Stimulated activated CD8-positive, alpha-beta memory T cell treated with anti-CD3 and anti-CD28 coated beads, Interleukin-15, amount 100 ng/mL, for 1 hour (primary cell): Measurements from ENCODE around the gene WDR41.

Experiments
- DNase-seq: peaks from one replicate; pipeline ENCODE4 v3.0.0-alpha.2; 2020; ENCODE audit warnings: low read depth

WDR41 gene

GRCh38 chr5:77444356-77444755 is 47.8 kb downstream of the WDR41 start:
- DNase-seq, result no peak

GRCh38 chr5:77443670-77444069 is 48.4 kb downstream of the WDR41 start:
- no peak for DNase-seq

DNA sequence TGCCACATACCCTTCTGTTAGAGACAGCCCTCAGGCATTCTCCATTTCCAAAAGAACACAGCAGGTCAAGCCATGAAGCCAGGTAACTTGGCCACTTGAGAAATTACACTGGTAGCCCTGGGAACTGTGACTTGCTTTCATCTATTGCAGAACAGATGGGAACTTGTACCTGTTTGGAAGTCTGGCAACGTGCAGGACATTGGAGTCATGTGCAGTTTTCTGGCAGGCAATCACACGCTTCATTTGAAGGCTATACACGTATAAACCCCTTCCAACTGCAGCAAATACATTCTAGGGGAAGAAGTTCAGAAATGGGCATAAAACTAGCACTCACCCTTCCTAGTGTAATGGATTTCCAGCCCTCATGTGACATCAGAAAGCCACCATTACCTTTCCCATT is 54.0 kb downstream of the WDR41 start:
- no peak for DNase-seq

DNA sequence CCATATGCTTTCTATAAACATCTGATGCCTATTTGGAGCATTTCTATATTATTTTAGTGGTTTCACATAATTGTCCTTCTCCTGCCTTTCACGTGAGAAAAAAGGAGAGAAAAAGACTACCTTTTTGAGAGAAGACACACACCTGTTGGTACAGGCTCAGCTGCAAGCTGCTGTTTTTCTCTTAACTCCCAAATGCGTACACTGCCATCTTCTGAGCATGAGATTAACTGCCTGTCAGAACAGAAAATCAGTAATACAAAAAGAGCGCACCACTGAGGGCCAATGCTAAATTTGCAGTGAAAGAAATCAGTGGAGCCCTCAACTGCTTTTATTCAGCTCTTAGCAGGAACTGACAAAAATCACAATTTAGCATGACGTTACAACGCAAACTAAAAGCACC is 54.9 kb downstream of the WDR41 start:
- DNase-seq, result no peak

GRCh38 chr5:77431719-77432118 is 60.4 kb downstream of the WDR41 start:
- no peak for DNase-seq

GRCh38 chr5:77431286-77431685 is 60.8 kb downstream of the WDR41 start:
- DNase-seq, result no peak

- no peak for DNase-seq
Measured at GRCh38 chr5:77430726-77431125, 61.4 kb downstream of the WDR41 start.

GRCh38 chr5:77428526-77428925 is 63.6 kb downstream of the WDR41 start:
- no peak for DNase-seq

GRCh38 chr5:77427998-77428397 is 64.1 kb downstream of the WDR41 start:
- DNase-seq, result no peak

GRCh38 chr5:77426670-77427069 is 65.4 kb downstream of the WDR41 start:
- no peak for DNase-seq

- no peak for DNase-seq
Measured at GRCh38 chr5:77425998-77426659, 66.0 kb downstream of the WDR41 start.

DNA sequence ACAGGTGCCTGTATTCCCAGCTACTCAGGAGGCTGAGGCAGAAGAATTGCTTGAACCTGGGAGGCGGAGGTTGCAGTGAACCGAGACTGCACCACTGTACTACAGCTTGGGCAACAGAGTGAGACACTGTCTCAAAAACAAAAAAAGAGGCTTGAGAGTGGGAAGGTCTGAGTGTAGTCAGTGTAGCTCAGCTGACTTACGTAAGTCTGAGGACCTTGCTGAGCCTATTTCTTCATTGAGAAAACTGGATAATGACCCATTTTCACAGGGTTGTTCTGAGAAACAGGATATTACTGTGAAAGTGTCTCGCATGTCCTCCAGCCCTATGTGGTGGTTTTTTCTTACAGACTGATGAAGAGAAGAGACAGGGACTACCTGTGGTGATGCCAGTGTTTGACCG is 66.7 kb downstream of the WDR41 start:
- no peak for DNase-seq

GRCh38 chr5:77424921-77425320 is 67.2 kb downstream of the WDR41 start:
- no peak for DNase-seq

DNA sequence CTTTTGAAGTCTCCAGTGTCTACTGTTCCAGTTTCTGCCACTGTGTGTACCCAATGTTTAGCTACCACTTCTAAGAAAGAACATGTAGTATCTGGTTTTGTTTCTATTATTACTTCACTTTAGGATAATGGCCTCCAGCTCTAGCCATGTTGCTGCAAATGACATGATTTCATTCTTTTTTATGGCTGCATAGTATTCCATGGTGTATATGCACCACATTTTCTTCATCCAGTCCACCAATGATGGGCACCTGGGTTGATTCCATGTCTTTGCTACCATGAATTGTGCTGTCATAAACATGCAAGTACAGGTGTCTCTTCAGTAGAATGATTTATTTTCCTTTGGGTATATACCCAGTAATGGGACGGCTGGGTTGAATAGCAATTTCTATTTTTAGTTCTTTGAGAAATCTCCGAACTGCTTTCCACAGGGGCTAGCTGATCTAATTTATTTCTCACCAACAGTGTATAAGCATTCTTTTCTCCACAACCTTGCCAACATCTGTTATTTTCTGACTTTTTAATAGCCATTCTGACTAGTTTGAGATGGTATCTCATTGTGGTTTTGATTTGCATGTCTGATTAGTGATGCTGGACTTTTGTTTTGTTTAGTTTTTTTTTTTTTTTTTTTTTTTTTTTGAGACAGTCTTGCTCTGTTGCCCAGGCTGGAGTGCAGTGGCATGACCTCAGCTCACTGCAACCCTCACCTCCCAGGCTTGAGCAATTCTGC is 68.9 kb downstream of the WDR41 start:
- no peak for DNase-seq

DNA sequence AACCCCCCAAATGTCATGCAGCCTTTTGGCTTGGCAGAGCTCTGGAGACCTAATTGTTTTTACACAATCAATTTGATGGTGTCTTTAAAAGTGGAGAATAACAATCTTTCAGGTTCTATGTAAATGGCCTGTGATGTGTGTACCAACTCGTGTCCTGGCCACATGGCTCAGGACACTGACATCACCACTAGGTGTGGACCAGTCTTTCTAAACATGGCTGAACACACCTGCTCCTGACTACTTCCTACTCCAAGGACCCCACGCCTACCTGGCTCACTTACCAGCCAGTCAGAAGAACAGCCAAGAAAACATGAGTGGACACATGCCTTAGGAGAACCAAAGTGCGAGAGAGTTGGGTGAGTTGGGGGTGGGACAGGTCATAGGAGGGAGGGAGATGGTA is 71.2 kb downstream of the WDR41 start:
- DNase-seq, result no peak

GRCh38 chr5:77419644-77420582 is 72.2 kb downstream of the WDR41 start:
- no peak for DNase-seq

- DNase-seq, result no peak
Measured at GRCh38 chr5:77418601-77419581, 73.2 kb downstream of the WDR41 start.

- DNase-seq, result no peak
Measured at GRCh38 chr5:77418162-77418561, 74.0 kb downstream of the WDR41 start.

DNA sequence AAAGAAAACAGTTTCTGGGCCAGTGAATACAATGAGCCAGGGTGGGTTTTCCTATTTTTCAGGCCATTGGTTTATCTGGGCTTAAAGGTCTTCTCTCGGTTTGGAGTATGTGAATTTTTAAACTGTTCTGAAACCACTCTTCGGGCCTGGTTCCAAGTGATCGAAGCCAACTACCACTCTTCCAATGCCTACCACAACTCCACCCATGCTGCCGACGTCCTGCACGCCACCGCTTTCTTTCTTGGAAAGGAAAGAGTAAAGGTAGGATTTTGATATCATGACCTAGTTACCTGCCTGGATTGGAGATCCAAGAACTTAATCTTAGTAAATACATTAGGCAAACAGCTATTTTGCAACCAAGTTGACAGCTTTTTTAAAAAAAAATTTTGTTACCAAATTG is 79.1 kb downstream of the WDR41 start:
- no peak for DNase-seq

GRCh38 chr5:77409870-77410621 is 82.1 kb downstream of the WDR41 start:
- no peak for DNase-seq

DNA sequence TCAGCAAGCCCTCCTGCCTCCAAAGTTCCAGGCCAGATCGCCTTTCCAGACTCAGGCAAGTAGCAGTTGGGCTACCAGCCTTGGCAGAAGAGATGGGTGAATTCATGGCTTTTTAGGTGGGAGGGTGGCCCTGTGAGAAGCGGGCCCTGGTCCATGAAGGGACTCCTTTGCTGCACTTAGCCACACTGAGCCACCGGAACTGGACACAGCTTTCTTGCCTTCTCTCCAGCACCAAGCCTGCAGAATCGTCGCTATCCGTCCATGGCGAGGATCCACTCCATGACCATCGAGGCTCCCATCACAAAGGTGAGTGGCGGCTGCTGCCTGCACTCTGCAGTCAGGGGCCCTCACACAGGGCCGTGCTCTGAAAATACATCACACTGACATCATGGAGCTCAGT is 85.0 kb downstream of the WDR41 start:
- DNase-seq, result no peak
